PC-9 (cell line): ENCODE data around the gene COX8A.

ENCODE experiments used
- EZH2 ChIP-seq: fragments of 200-600 bp; sonication (generic); IDR thresholded peaks from 2 replicates; pipeline ENCODE4 v1.8.0; 2017; ENCODE audit warnings: antibody characterized with exemption, low read depth
- TF ChIP-seq, protein P1 (sequence below): fragments of 200-600 bp; sonication (generic); conservative IDR thresholded peaks from 2 replicates; pipeline ENCODE4 v1.6.1; 2017; ENCODE audit warnings: mixed run types, antibody characterized with exemption, mild to moderate bottlenecking, moderate library complexity

DNA sequence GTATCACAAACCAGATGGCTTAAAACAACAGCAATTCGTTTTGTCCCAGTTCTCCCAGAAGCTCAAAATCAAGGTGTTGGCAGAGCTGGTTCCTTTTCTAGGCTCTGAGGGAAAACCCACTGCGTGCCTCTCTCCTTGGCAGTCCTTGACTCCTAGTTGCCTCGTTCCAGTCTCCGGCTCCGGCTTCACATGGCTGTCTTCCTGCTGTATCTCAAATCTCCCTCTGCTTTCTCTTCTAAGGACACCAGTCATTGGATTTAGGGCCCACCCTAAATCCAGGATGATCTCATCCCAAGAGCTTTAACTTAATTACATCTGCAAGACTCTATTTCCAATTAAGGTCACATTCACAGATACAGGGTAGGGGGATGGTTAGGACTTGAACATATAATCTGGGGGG is 44.8 kb upstream of the COX8A start:
- no peak for TF ChIP-seq EZH2
- TF ChIP-seq, protein P1, sequence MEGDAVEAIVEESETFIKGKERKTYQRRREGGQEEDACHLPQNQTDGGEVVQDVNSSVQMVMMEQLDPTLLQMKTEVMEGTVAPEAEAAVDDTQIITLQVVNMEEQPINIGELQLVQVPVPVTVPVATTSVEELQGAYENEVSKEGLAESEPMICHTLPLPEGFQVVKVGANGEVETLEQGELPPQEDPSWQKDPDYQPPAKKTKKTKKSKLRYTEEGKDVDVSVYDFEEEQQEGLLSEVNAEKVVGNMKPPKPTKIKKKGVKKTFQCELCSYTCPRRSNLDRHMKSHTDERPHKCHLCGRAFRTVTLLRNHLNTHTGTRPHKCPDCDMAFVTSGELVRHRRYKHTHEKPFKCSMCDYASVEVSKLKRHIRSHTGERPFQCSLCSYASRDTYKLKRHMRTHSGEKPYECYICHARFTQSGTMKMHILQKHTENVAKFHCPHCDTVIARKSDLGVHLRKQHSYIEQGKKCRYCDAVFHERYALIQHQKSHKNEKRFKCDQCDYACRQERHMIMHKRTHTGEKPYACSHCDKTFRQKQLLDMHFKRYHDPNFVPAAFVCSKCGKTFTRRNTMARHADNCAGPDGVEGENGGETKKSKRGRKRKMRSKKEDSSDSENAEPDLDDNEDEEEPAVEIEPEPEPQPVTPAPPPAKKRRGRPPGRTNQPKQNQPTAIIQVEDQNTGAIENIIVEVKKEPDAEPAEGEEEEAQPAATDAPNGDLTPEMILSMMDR = no peak
